DMS79 treated with DMSO at 0.1 percent for 48 hours (cell line): Measurements from ENCODE around the gene ARMC8.

Source experiments
- DNase-seq: peaks from one replicate; lab custom pipeline; 2025; lab: John Stamatoyannopoulos, UW

The ARMC8 gene

DNA sequence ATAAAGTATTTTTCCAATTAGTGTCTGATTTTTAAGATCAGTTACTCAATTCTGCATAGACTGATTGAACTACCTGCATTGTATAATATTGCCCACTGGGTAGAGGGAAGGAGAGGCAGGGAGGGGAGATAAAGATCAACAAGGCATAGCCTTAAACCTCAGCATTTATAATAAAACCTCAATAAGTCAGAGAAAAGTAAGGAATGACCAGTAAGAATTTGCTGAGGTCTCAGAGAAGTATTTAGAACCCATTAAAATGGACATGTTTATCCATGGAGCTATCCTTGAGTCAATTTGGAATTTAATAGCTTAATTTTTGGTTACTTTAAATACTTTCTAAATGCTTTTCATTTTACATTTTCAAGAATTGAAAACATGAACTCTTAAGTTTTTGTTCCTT lies 62.5 kb downstream of the ARMC8 start:
- no peak for DNase-seq

DNA sequence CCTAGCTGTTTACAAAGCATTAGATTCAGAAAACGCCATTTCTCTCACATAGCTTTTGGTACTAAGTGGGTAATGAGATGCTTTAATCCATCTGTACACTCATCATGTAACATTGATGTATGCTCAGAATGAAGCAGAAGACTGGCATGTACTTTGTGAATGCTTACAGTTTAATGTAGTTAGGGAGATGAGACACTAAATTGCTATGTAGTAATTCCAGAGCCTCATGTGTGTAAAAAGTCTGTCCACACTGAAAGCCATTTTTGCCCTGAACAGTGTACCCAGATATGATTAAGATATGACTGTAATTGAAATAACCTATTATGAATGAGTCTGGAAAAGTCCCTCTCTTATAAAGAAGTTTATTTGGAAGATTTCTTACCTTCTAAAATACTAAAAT lies 66.5 kb downstream of the ARMC8 start:
- no peak for DNase-seq

DNA sequence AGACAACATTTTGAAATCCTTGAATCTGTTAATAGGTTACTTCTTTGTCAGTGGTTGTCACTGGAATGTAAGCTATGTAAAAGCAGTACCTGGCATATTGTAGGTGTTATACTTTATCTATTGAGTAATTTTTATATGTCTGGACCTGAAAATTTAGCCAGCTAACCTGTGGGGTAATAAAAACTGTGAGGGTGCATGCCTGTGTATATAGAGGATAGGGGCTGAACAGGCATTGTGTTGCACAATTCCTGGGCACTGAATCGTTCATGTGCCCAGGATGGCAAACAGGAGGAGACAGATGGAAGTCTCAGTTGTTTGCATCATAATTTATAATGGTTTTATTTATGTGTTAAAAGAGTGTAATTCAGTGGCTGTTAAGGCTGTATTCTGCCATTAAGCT lies 67.1 kb downstream of the ARMC8 start:
- no peak for DNase-seq

DNA sequence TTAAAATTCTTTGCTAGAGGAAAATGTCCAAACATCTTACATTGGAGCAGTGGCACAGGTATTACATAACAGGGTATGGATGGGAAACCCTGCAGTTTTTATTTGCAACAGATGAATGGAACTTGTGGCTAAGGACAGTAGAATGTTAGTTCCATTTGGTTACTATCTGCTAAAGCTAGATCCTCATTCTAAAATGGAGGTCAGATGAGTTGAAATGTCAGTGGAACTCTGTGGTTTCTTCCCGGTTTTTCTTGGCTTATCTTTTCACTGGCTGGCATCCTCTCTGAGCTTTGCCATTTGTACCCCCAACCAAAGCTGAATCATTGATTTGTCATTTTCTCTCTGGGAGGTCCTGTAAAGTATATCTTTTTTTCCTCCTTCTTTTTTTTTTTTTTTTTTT lies 68.9 kb downstream of the ARMC8 start:
- no peak for DNase-seq

DNA sequence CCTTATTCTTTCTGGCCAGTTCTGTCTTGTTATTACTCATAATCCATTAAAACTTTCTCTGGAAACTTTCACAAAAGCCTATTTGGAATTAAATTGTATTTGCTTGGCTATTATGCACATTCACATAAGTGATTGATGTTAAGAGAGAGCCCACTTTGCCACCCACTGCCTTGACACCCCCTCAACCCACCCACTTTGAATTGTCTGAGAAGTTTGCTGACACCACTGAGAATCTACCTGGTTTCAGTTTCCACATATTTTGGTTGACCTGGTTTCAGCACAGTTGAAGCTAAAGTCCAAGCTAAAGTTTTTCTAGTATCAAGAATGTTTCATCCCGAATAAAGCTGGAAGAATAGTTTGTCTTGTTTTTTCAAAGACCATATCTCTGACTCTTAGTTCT lies 70.9 kb downstream of the ARMC8 start:
- DNase-seq = no peak

DNA sequence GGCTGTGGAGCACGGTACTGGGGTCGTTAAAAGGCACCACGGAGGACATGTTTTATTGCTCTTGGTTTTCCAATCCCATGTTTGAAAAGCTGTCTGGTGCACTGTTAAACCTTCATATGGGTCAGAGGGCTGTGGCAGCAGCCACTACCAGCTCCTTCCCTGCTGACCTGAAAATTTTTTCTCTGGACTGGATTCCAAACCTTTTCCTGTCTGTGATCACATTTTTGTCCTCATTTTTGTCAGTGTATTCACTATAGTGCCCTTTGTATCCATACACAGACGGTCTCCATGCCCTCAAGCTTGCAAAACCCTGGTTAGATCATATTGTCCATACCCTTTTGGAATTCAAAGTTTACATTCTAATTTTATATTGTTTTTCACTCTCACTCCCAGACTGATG lies 72.0 kb downstream of the ARMC8 start:
- DNase-seq = no peak

DNA sequence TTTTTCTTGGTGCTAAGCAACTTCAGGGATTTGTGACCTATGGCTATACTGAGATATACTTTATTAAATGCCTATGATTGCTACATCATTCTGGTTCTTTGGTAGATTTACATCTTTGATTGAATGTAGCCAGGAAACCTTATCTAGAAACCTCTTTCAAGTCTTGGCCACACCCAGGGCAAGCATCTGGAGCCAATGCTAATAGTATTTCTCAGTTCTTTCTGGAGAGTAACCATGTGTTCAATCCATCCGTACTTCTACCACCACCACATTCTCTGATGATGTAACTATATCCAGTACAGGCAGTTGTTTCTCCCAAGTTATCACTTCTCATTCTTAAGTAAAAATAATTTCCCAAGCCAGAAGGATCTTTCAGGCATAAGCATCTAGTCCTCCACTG lies 73.5 kb downstream of the ARMC8 start:
- DNase-seq = no peak

DNA sequence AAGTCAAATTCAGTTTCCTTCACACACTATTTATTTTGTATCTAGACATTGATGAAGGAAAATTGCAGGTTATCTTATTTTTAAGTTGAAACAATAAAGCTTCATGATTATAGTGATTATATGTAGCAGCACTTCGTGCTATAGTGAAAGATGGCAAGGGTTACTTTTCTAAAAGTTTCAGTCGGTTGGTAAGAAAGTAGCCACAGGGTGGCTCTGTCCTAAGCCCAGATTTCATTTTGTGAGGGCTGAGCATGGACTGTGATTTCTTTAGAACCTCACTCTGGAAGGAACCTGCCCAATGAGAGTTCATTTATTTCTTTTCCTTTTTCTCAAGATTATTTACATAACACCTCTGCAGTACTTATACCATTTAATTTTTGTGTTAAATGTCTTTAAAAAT lies 76.0 kb downstream of the ARMC8 start:
- no peak for DNase-seq

DNA sequence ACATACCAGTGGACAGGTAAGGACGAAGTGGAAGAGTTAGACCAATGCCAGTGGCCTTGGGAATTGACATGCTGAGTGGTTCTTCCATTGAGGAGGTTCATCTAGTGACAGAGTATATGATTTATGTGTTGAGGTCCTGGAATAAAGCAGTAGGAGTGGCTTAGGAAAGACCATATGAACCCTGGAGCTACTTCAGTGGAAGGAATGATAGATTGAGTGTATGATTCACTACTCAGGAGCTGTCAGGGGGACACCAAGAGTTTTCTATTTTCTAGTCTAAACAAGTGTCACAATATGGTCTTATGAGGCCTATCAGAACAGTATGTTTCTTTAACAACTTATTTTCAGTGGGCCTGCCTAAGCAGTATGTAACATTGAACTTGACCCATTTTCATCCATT lies 78.6 kb downstream of the ARMC8 start:
- DNase-seq = no peak

DNA sequence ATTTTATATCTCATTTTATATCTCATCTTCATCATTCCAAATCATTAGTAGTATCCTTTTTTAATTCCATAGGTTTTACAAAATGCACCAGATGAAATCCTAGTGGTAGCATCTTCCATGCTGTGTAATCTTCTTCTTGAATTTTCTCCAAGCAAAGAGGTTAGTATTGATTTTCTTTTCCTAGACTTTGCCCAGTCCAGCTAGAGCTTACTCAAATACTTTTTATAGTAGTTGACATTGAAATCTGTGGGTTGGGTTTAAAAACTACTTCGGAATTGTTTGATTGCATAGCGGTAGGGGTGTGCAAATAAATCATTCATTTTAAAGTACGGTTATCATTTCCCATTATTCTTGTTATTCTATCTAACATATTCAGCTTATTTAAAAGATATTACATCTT lies 80.0 kb downstream of the ARMC8 start:
- DNase-seq = no peak

DNA sequence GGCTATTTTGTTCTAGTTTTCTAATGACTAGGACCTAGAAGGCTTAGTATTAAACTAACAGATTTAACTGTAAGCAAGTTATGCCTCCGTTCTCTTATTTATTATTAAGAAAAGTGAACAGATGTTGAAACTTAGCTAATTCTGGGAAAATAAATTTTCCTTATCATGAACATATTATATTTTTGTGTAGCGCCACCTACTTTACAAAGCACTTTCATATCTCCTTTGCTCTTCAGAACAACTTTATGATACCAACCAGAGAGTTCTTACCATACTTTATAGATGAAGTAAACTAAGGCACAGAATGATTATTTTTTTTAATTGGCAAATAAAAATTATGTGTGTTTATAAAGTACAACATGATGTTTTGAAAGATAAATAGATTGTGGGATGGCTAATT lies 83.1 kb downstream of the ARMC8 start:
- no peak for DNase-seq

DNA sequence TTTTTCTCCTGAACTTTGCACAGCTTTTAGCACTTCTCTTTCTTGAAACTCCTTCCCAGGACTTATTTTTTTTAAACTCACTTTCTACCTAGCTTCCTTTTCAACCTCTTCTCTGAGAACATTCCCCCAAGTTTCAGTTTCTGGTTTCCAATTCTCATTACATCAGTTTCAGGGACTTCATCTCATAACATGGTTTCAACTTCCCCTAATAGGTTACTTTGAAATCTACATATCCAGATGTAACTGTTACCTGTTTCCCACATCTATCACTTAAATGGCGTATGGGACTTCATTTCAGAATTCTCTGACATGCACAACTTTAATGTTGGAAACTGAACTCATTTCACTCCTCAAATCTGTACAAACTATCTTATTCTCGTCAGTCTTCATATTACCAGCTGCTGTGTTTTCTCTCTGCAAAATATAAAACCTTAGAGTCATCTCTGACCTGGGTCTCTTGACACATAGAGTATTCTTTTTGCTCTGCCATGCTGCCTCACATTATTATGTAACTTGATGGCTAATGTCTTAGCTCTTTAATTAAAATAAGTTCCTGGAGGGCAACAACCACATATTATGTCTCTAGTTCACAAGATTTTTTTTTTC lies 84.2 kb downstream of the ARMC8 start:
- DNase-seq = no peak

DNA sequence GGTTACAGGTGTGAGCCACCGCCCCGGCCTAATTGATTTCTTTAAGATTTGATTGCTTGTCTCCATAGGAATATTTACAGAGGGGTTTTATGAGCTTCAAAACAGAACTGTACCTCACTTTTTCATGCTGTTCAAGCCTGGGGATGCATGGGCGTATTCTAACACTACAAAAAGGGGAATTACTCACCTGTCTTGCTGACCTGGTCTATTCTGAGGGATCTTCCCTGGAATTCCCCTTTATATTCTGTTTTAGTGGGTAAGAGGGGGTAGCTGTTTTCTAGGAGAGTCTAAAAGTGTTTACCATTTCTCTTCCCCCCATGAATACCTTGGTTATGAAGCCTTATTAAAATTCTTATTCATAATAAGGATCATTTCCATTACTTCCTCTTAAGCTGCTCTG lies 94.5 kb downstream of the ARMC8 start:
- no peak for DNase-seq

DNA sequence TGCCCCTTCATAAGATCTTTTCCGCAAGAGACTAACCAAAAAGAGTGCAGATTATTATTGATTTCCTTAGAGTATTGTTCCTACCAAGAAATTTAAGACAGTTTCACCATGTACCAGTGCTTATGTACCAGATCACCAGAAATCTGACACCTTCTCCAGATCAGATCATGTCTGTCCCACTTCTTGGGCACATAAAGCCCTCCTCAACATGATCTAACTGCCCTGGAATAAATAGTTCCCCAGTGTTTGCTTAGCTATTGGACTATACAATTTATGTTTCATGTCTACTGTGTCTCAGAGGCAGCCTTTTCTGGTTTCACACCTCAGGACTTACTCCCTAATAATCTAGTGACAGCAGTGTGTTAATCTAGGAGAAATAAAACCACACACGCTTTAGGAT lies 95.7 kb downstream of the ARMC8 start:
- no peak for DNase-seq

DNA sequence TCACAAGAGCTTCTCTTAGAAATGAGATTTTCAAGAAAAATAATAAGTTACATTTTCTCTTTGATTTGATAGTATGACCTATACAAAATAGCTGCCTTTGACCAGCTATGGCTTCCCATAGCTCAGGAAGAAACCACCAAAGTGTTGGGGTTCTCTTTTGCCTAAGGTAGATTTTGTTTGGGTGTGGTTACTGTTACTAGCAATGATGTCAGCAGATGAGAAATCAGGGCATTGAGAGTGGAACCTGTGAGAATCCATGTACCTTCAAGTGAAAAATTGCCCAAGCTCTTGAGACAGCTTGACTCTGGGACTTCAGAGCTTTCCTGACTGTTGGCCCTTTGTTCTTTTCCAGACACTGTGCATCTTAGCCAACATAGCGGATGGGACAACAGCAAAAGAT lies 97.0 kb downstream of the ARMC8 start:
- DNase-seq = no peak

DNA sequence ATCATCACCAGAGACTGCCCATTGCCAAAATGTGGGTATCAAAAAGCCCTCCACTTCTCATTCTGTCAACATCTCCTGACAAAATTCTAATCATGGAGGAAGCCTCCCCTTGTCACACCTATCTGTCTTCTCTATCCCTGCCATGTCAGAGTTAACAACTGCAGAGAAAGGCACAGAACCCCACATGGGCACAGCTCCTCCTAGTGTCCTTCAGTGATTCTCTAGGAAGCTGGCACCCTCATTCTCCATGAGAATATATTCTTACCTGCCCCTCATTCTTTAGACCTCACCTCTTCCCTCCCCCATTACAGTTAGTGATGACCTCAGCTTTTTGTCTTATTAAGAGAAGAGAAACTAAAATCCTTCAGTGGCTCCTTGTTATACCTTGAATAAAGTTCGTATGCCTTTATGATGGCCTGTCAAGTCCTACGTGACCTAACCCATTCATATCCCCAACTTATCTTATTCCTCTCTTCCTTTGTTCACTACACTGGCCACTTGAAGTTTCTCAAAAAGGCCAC lies 97.9 kb downstream of the ARMC8 start:
- no peak for DNase-seq

DNA sequence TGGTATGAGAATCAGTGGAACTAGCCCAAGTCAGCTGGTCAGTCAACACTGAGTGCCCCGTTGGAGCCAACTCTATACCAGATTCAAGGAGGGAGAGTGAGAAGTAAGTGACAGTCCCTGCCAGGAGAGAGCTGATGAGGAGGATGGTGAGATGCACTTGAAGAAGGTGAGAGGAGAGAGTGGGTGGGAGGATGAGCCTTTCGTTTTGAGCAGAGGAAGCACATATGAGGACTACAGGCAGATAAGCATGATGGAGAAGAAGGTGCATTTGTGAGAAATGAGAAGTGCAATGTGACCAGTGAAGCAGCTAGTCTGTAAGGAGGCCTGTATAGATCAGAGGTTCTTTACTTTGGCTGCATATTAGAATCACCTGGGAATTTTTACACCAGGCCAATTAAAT lies 102.2 kb downstream of the ARMC8 start:
- DNase-seq = no peak

DNA sequence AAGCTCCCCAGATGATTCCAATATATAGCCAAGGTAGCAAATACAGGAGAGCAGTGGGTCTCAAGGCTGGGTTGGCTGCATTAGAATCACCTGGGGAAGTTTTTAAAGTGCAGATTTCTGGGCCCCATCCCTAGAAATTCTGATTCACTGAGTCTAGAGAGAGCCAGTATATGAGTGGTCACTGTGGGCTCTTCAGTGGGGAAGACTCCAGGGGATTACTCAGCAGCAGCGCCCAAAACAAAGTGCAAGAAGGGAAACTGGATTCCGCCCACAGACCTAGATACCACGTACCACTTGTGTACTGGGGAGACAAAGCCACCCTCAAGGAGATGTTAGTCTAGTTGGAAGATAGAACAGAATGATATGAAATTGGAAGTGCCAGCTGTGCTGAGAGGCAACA lies 102.6 kb downstream of the ARMC8 start:
- DNase-seq = no peak

DNA sequence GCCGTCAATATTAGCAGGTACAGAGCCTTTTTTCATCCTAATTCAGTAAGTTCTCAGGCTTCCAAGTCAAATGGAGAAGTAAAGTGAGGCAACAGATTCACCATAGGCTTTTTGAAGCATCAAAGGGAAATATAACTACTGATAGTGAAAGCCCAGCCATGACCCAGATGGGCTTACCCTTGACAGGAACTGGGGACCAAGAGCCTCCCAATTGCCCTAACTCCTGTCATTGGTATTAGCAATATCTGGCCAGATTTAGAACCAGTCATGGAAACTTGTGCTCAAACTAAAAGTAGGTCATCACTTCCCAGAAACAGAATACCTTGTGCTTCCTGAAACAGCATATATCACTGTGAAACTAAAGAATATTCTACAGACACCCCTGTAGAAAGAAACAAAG lies 109.5 kb downstream of the ARMC8 start:
- DNase-seq = no peak

DNA sequence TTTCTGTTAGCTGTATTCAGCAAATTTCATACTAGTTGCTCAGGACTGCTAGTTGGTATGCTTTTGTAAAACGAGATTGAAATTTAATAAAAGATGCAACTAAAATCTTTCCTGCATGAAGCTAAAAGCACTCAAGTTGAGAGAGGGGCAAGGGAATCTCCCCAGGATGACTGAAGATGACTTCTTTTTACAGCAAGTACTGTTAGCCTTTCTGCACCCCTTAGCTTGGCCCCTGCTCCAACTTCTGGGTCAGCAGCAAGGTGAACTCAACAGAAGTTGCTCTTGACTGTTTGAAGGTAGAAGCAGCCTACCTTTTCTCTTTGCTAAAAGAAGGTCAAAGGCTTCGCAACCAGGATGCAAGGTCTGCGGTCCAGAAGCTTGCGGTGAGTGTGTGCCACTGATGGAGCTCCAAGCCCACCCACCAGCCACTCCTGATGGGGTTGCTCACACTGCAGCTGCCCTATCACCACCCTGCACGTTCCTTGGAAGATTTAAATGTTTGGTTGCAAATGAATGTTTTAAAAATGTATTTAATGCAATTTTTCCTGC lies 110.0 kb downstream of the ARMC8 start:
- DNase-seq = no peak

DNA sequence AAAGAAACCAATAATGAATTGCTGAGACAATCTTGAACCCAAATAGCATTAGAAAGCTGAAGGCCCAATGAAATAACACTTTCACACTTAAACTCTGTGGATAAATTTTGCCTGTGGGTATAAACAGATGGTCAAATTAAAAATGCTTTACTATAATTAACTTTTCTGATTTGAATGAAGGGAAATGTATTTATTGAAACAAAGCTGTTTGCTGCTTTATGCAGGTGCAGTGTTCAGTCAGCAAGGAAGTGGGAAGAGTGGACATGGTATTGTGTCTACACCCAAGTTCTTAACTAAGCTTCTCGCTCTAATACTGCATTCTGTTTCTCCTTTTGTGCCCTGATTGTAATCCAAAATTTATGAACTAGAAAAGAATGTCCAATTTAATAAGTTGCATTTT lies 110.8 kb downstream of the ARMC8 start:
- DNase-seq = no peak

DNA sequence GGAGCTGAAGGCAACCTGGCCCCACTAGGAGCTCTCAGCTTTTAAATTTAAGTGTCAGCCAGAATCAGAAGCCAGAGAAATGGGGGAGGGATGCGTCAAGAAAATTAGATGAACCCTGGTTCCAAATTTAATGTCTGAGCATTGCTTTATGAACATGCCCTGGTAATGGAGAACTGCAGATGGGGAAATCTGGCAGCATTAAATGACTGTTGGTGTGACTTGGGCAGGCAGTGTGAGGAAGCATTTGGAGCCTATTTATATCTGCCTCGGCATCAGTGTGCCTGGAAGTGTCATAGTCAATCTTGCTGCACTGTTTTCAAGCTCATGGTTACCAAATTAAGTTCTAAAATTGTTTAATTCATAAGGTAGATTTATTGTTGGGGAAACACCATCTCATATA lies 113.5 kb downstream of the ARMC8 start:
- DNase-seq = no peak

DNA sequence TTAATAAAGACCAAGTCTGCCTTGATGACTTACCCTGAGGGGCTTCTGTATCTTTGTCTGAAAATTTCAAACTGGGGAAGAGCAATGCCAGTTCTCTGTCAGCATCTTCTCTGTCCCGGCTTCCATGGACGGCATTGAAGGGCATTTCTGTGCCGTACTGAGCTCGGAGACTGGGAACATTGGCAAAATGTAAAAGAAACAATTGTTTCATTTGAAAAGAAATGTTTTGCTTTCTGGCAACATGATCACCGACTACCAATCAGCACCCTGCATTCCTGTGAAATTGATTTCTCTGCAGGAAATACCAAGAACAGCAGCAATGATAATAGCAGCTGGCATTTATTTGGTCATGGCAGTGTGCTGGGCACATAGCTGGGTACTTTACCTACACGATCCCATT lies 116.4 kb downstream of the ARMC8 start:
- no peak for DNase-seq

DNA sequence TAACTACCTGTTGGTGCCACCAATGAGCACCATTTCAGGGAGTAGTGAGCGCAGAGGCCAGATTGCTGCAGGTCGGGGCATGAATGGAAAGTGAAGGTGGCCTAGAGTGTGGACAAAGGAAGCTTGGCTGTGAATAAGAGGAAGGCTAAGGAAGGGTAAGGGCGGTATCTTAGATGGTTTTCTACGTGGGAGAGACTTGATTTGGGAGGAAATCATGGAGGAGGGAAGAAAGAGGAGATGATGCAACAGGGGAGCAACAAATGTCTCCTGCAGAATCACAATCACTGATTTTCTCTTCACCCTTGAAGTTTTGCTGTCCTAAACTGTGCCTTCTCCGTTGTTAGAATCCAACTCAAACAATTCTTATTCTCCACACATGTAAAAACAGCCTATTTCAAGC lies 120.8 kb downstream of the ARMC8 start:
- DNase-seq = no peak
